ENCODE measurements around the gene UHMK1.
"Not testable (repeated sequence)": the region's sequence is repeated elsewhere in the genome, so short reads cannot be mapped to it uniquely, and the experiment has no call there.

UHMK1 gene

DNA sequence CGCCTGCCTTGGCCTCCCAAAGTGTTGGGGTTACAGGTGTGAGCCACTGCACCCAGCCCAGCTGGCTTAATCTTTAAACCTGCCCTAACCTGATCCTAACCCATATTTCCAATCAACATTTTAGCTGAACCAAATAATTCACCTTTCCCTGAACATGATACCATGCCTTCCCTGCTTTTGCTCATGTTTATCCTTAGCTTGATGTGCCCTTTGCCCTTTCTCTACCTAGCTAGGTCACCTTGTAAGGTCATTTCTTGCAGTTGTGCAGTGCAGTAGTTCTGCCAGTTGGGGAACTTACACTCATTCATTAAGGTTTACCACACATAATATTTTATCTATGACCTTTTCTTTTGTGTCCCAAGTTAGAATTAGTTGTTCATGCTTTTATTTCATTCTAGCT lies 69.3 kb downstream of the UHMK1 start:
- H3K4me3 ChIP-seq (ENCODE audit: low read depth, low read length) = no peak overlapping the region
- TF ChIP-seq, protein P1, sequence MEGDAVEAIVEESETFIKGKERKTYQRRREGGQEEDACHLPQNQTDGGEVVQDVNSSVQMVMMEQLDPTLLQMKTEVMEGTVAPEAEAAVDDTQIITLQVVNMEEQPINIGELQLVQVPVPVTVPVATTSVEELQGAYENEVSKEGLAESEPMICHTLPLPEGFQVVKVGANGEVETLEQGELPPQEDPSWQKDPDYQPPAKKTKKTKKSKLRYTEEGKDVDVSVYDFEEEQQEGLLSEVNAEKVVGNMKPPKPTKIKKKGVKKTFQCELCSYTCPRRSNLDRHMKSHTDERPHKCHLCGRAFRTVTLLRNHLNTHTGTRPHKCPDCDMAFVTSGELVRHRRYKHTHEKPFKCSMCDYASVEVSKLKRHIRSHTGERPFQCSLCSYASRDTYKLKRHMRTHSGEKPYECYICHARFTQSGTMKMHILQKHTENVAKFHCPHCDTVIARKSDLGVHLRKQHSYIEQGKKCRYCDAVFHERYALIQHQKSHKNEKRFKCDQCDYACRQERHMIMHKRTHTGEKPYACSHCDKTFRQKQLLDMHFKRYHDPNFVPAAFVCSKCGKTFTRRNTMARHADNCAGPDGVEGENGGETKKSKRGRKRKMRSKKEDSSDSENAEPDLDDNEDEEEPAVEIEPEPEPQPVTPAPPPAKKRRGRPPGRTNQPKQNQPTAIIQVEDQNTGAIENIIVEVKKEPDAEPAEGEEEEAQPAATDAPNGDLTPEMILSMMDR (IDR thresholded peaks at IDR 0.05; ENCODE audit: low read depth, low read length, missing control alignments) = no peak
- no peak for DNase-seq (ENCODE audit: low read depth)

DNA sequence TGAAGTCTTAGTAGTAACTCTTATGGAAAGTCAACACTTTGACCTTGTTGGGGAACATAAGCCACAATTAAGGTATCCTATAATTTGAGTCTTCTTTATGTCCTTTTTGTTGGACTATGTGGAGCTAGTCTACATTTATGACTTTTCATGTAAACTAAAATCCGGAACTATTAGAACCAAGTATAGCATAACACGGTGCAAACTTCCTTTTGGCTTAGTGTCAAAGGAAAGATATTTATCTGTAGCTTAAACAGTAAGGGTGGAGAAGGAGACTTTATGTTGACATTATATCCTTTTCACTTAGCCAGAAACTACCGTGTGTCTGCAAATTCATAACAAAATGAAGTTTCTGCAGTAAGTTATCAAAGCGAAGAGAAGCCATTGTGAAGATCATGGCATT lies 71.2 kb downstream of the UHMK1 start:
- TF ChIP-seq, protein P1 (IDR thresholded peaks at IDR 0.05; ENCODE audit: low read depth, low read length, missing control alignments) = no peak

DNA sequence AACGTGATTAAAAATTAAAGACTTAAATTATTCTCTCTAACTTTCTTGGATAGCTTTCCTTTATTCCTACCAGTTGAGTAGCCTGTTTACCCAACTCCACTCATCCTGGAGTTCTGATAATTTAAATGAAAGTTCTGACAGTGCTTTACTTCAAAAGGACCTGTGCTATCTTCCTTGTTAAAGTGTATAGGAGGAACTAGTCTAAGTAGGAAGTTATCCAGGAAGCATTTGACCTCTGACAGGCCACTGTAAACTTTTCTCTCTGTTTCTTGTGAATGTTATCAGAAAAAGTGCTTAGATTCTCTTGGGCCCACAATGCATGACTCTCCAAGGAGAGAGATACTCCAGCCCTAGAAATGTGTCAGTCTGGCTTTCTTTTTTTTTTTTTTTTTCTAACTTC lies 73.1 kb downstream of the UHMK1 start:
- TF ChIP-seq, protein P1 (IDR thresholded peaks at IDR 0.05; ENCODE audit: low read depth, low read length, missing control alignments) = no peak
- H3K4me3 ChIP-seq (ENCODE audit: low read depth, low read length) = no peak overlapping the region

More for the DNA sequence above, 71.2 kb downstream of the UHMK1 start:
- DNase-seq (ENCODE audit: low read depth) = no peak
- no peak overlapping the region for H3K4me3 ChIP-seq (ENCODE audit: low read depth, low read length)

DNA sequence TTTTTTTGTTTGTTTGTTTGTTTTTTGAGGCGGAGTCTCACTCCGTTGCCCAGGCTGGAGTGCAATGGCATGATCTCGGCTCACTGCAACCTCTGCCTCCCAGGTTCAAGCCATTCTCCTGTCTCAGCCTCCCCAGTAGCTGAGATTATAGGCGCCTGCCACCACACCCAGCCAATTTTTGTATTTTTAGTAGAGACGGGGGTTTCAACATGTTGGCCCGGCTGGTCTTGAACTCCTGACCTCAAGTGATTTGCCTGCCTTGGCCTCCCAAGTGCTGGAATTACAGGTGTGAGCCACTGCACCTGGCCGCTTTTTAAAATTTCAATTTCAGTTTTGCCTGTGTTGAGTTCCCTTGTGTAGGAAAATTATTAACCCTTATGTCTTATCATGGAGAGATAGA lies 73.5 kb downstream of the UHMK1 start:
- DNase-seq (ENCODE audit: low read depth); H3K4me3 ChIP-seq (ENCODE audit: low read depth, low read length): not testable (repeated sequence)

More for the DNA sequence above, 73.1 kb downstream of the UHMK1 start:
- DNase-seq (ENCODE audit: low read depth) = no peak

DNA sequence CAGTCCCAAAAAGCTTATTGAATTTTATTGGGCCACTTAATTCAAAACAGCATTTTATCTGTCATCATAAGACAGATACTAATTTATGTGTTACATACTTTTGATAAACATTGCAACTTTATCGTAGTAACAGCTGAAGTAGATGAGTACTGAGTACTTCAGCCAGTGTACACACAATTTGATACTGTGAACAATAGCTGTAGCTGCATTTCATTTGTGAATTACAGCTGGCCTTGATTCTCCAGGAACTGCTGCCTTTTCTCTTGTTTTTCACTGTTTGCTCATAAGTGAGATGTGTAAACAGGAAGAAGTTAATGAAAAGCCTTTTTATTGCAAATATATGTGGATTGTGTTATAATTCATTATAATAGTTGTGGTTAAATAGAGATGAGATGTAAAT lies 74.1 kb downstream of the UHMK1 start:
- no peak overlapping the region for H3K4me3 ChIP-seq (ENCODE audit: low read depth, low read length)
- no peak for DNase-seq (ENCODE audit: low read depth)
- TF ChIP-seq, protein P1 (IDR thresholded peaks at IDR 0.05; ENCODE audit: low read depth, low read length, missing control alignments) = no peak

DNA sequence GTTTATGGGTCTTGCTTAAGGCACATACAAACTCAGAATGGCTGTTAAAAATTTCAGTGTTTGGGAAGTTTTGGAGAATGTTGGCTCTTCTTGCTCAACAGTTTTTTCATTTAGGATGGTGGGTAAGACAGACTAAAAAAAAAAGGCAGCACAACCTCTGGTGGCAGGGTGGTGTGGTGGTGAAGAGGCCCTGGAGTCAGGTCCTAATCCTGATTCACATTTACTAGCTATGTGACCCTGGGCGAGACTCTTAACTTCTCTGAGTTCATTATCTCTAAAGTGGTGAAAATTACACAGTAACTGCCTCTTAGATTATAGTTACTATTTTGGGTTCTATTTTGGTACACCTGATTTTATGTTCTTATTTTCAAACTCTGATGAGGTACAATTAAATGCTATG lies 75.5 kb downstream of the UHMK1 start:
- H3K4me3 ChIP-seq (ENCODE audit: low read depth, low read length) = no peak overlapping the region
- TF ChIP-seq, protein P1 (IDR thresholded peaks at IDR 0.05; ENCODE audit: low read depth, low read length, missing control alignments) = no peak
- no peak for DNase-seq (ENCODE audit: low read depth)

DNA sequence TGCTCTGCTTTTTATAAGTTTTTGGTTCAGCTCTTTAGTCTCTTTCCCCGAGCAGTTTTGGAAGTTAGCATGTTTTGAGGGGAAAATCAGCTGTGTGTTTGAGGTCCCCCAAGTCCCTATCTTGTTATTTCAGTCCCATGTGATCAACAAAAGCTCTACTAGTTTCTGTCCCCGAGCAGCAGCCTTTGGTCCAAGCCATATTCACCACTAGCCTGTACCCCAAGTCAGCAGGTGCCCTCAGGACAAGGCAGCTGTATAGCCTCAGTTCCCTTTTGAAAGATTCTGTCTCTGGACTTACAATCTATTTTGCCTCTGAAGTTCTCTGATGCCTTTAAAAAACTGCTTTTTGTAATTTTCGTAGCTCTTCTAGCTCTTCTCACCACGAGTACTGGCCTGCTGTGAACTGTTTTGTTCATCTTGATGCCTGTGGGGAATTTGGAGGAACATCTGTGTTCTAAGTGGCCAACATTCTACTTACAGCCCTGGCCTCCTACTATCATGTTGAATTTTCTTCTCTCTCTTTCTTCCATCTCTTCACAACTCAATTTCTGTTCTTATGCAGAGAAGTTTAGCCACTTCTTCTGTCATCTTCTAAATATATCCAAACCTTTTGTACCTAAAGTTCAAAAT lies 80.6 kb downstream of the UHMK1 start:
- DNase-seq (ENCODE audit: low read depth) = no peak
- TF ChIP-seq, protein P1 (IDR thresholded peaks at IDR 0.05; ENCODE audit: low read depth, low read length, missing control alignments) = no peak
- H3K4me3 ChIP-seq (ENCODE audit: low read depth, low read length) = no peak overlapping the region
